CD4-positive, alpha-beta T cell (primary cell): ENCODE data around the gene SMPX. TPM values are rescaled to one million over a fixed set of nuclear protein-coding genes. Genes with fewer than 3 reads are reported as not detected.

Source experiments
- ATAC-seq: fragments of 200-7000 bp; cut with Tn5 transposase; one replicate; pipeline ENCODE4 v1.10.0; 2022; ENCODE audit warnings: mild to moderate bottlenecking; ENCODE audit not compliant: poor library complexity
- CTCF ChIA-PET: fragments of 350-600 bp; sonication (Branson Sonifier 250); formaldehyde crosslinking; loops from one replicate; lab custom pipeline; 2021; ENCODE audit warnings: antibody characterized with exemption, inconsistent platforms; lab: Charles Lee
- POLR2A ChIA-PET: fragments of 350-600 bp; sonication (Branson Sonifier 250); formaldehyde crosslinking; loops from one replicate; lab custom pipeline; 2021; ENCODE audit warnings: antibody characterized with exemption, inconsistent platforms; lab: Charles Lee
- DNase-seq, 14 experiments: peaks; one replicate each; pipeline ENCODE4 v3.0.0-alpha.2; 2013 to 2020; ENCODE audit warnings: mixed read lengths in 2 of 14
- H3K27ac ChIP-seq, 2 donors: one replicate each; pipeline versions ENCODE4 v1.5.1 to v1.7.0; 2013; ENCODE audit warnings: low read length in 2 of 2, low read depth in 1 of 2, mild to moderate bottlenecking in 1 of 2
- H3K27me3 ChIP-seq, 2 experiments: 1 replicate in 1 of 2; 2 replicates in 1 of 2; pipeline versions ENCODE4 v1.6.1 to v1.7.0; 2013; ENCODE audit warnings: low read length in 2 of 2, control low read depth in 1 of 2, mild to moderate bottlenecking in 1 of 2, moderate library complexity in 1 of 2; ENCODE audit not compliant: insufficient read depth in 2 of 2, control insufficient read depth in 1 of 2
- H3K36me3 ChIP-seq: one replicate; pipeline ENCODE4 v1.6.1; 2013; ENCODE audit warnings: low read length, control low read depth; ENCODE audit not compliant: insufficient read depth
- H3K4me1 ChIP-seq: one replicate; pipeline ENCODE4 v1.6.1; 2013; ENCODE audit warnings: low read length, control low read depth; ENCODE audit not compliant: insufficient read depth
- H3K4me3 ChIP-seq: one replicate; pipeline ENCODE4 v1.5.1; 2013; ENCODE audit warnings: mild to moderate bottlenecking, low read length, moderate library complexity
- H3K9me3 ChIP-seq, 2 experiments: 1 replicate in 1 of 2; 2 replicates in 1 of 2; pipeline versions ENCODE4 v1.6.1 to v1.7.0; 2013; ENCODE audit warnings: low read length in 2 of 2, mild to moderate bottlenecking in 2 of 2, control low read depth in 1 of 2, moderate library complexity in 1 of 2; ENCODE audit not compliant: control insufficient read depth in 1 of 2, insufficient read depth in 1 of 2
- H3K27ac Mint-ChIP-seq: one replicate; pipeline ENCODE4 v1.8.0; 2020; ENCODE audit warnings: mixed read lengths
- H3K27me3 Mint-ChIP-seq: one replicate; pipeline ENCODE4 v1.8.0; 2021; ENCODE audit warnings: mixed read lengths
- H3K36me3 Mint-ChIP-seq: one replicate; pipeline ENCODE4 v1.8.0; 2021; ENCODE audit warnings: low read depth, mixed read lengths
- H3K4me1 Mint-ChIP-seq: one replicate; pipeline ENCODE4 v1.8.0; 2021; ENCODE audit warnings: low read depth, mixed read lengths
- H3K4me3 Mint-ChIP-seq: one replicate; pipeline ENCODE4 v1.8.0; 2020; ENCODE audit warnings: mild to moderate bottlenecking, mixed read lengths
- H3K9me3 Mint-ChIP-seq: one replicate; pipeline ENCODE4 v1.8.0; 2020; ENCODE audit warnings: mixed read lengths
- CTCF ChIP-seq: fragments of 200-600 bp; IDR thresholded peaks from one replicate; pipeline ENCODE4 v1.8.0; 2022; ENCODE audit warnings: antibody characterized with exemption, mild to moderate bottlenecking
- intact Hi-C, 2 experiments: fragments of 100-400 bp; cut with DNase I in 1 of 2; cut with micrococcal nuclease in 1 of 2; formaldehyde crosslinking; loops; one replicate each; pipeline versions ENCODE4 v1.15.1 to v1.9.0; 2023 to 2025; cut with DNase I, micrococcal nuclease
- total RNA-seq, 174 experiments: library from RNA in 2 of 174; stranded (reverse) in 2 of 174; gene quantifications; one replicate each; pipeline ENCODE4 v1.2.3 and lab custom pipeline; 2021 to 2026

The SMPX gene
- total RNA-seq, 2 experiments from 2014 or later = not detected

GRCh38 chrX:21678048-21678612, 79.8 kb downstream of the SMPX start:
- H3K27ac Mint-ChIP-seq = no peak overlapping the region
- H3K36me3 Mint-ChIP-seq = no peaks in the 10 kb centered on the region
- no peak overlapping the region for H3K4me3 Mint-ChIP-seq
- Histone ChIP-seq H3K27me3 (no peaks in the 10 kb centered on the region), H3K4me1 (no peaks in the 10 kb centered on the region), H3K4me3 (no peak overlapping the region), H3K36me3 (no peaks in the 10 kb centered on the region), H3K27ac (no peak overlapping the region), H3K9me3 (no peaks in the 10 kb centered on the region)
- H3K9me3 Mint-ChIP-seq = no peaks in the 10 kb centered on the region
- no peaks in the 10 kb centered on the region for H3K27me3 Mint-ChIP-seq
- ChIA-PET CTCF (no interaction called here), POLR2A (no interaction called here)
- no peak for TF ChIP-seq CTCF
- no peaks in the 10 kb centered on the region for H3K4me1 Mint-ChIP-seq
- intact Hi-C loops = no loop called here
- DNase-seq (no peak), ATAC-seq (no peak)

GRCh38 chrX:21675931-21676330, 82.0 kb downstream of the SMPX start:
- H3K4me1 ChIP-seq = no peaks in the 10 kb centered on the region
- no peaks in the 10 kb centered on the region for H3K36me3 ChIP-seq
- no peak for TF ChIP-seq CTCF
- H3K27me3 Mint-ChIP-seq = no peaks in the 10 kb centered on the region
- ChIA-PET CTCF (no interaction called here), POLR2A (interaction anchor here (1.1 kb wide), 1 partner anchor 18 kb away, joined by 4 read pairs; the partner anchor contains the start of gene KLHL34)
- no peaks in the 10 kb centered on the region for H3K9me3 Mint-ChIP-seq
- intact Hi-C loops = no loop called here
- no peak for ATAC-seq
- H3K27ac Mint-ChIP-seq = no peak overlapping the region
- no peak overlapping the region for H3K27ac ChIP-seq
- no peaks in the 10 kb centered on the region for H3K27me3 ChIP-seq
- H3K4me3 Mint-ChIP-seq = no peak overlapping the region
- no peaks in the 10 kb centered on the region for H3K4me1 Mint-ChIP-seq
- H3K4me3 ChIP-seq = no peak overlapping the region
- no peaks in the 10 kb centered on the region for H3K36me3 Mint-ChIP-seq
- DNase-seq = no peak
- H3K9me3 ChIP-seq = no peaks in the 10 kb centered on the region

- no peak overlapping the region for H3K4me3 ChIP-seq
- no peak for TF ChIP-seq CTCF
- H3K9me3 ChIP-seq = no peaks in the 10 kb centered on the region
- intact Hi-C loops = no loop called here
- Mint-ChIP-seq H3K4me3 (no peak overlapping the region), H3K27ac (no peak overlapping the region), H3K36me3 (no peaks in the 10 kb centered on the region), H3K4me1 (no peaks in the 10 kb centered on the region), H3K9me3 (no peaks in the 10 kb centered on the region), H3K27me3 (no peaks in the 10 kb centered on the region)
- H3K36me3 ChIP-seq = no peaks in the 10 kb centered on the region
- H3K27me3 ChIP-seq = no peaks in the 10 kb centered on the region
- ChIA-PET POLR2A (no interaction called here), CTCF (no interaction called here)
- H3K4me1 ChIP-seq = no peaks in the 10 kb centered on the region
- DNase-seq = no peak
- ATAC-seq = no peak
- H3K27ac ChIP-seq = no peak overlapping the region
These were observed 83.3 kb downstream of the SMPX start for GRCh38 chrX:21674430-21675186.
